Memory B cell (primary cell): ENCODE results near the gene RSPO3.

ENCODE experiments used
- ATAC-seq: fragments of 150-1000 bp; cut with Tn5 transposase; 2 replicates; pipeline ENCODE4 v1.10.0; 2021; ENCODE audit warnings: low read depth, mild to moderate bottlenecking, moderate library complexity
- DNase-seq, 2 donors: peaks; one replicate each; pipeline ENCODE4 v3.0.0; 2022; ENCODE audit warnings: low spot score in 2 of 2
- H3K27ac Mint-ChIP-seq: one replicate; pipeline ENCODE4 v1.8.0; 2022; ENCODE audit warnings: mild to moderate bottlenecking, moderate library complexity, mixed read lengths
- H3K27me3 Mint-ChIP-seq: one replicate; pipeline ENCODE4 v1.8.0; 2022; ENCODE audit warnings: mixed read lengths
- H3K36me3 Mint-ChIP-seq: one replicate; pipeline ENCODE4 v1.8.0; 2022; ENCODE audit warnings: mild to moderate bottlenecking, mixed read lengths
- H3K4me1 Mint-ChIP-seq: one replicate; pipeline ENCODE4 v1.8.0; 2022; ENCODE audit warnings: mixed read lengths
- H3K4me3 Mint-ChIP-seq: one replicate; pipeline ENCODE4 v1.8.0; 2022; ENCODE audit warnings: mild to moderate bottlenecking, moderate library complexity, mixed read lengths
- H3K9me3 Mint-ChIP-seq: one replicate; pipeline ENCODE4 v1.8.0; 2022; ENCODE audit warnings: mixed read lengths

RSPO3 gene

DNA sequence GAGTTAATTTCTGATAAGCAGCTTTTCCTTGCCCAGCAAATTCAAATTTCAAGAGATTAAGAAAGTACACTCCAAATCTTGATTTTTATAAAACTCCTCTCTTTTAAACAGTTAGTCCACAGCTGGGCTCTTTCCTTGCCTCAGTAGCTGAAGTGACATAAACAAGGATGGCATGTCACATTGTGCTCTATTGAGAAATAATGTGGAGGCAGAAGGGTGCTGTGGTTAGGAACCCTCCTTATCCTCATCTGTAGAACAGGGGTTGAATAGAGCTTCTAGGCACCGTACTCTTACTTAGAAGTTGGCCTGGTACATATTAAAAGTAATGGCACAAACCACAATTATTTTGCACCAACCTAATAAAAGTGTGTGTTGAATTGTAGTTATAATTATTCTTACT is 70.3 kb downstream of the RSPO3 start:
- Mint-ChIP-seq H3K27ac (no peak overlapping the region), H3K4me1 (no peaks in the 10 kb centered on the region), H3K9me3 (no peaks in the 10 kb centered on the region), H3K4me3 (no peak overlapping the region), H3K27me3 (peaks cover 2% of the 10 kb centered on the region), H3K36me3 (no peaks in the 10 kb centered on the region)
- ATAC-seq (no peak), DNase-seq (no peak)

DNA sequence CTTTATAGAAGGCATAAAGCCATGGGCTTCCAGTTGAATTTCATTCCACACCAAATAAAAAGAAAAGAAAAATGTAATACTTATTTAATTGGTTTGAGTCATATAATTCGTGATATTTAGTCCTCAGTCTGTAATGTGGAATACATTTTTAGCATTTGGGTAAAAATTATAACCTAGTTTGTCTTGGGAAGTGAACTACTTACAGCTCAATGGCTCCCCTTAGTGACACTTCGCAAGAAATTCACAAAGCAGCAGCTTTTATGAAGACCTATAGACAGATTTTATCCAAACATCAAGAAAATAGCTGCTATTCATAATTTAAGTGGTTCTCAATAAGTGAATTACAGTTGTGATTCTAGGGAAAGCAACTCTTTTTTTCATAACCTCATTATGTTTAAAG is 72.1 kb downstream of the RSPO3 start:
- DNase-seq (no peak), ATAC-seq (no peak)
- Mint-ChIP-seq H3K9me3 (no peaks in the 10 kb centered on the region), H3K4me1 (no peaks in the 10 kb centered on the region), H3K36me3 (no peaks in the 10 kb centered on the region), H3K27me3 (peaks cover 2% of the 10 kb centered on the region), H3K4me3 (no peak overlapping the region), H3K27ac (no peak overlapping the region)

DNA sequence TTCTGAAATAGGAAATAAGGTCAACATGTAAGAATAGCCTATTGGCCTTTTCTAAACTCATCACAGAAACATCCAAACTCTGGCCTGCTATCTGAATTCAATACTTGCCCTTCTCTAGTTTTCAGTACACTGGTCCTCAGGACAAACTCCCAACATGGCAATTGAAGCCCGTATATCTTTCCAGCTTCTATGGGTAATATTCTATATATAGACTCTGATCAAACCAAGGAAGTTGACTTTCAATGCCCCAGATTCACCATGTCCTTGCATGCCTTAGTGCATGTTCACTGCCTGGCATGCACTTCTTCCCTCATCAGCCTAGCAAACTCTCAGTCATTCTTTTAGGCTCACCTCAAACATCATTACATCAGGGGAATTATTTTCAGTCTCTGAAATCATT is 73.2 kb downstream of the RSPO3 start:
- no peaks in the 10 kb centered on the region for H3K4me1 Mint-ChIP-seq
- ATAC-seq (no peak), DNase-seq (no peak)
- H3K9me3 Mint-ChIP-seq = no peaks in the 10 kb centered on the region
- no peak overlapping the region for H3K27ac Mint-ChIP-seq
- no peaks in the 10 kb centered on the region for H3K36me3 Mint-ChIP-seq
- peaks cover 2% of the 10 kb centered on the region for H3K27me3 Mint-ChIP-seq
- no peak overlapping the region for H3K4me3 Mint-ChIP-seq

DNA sequence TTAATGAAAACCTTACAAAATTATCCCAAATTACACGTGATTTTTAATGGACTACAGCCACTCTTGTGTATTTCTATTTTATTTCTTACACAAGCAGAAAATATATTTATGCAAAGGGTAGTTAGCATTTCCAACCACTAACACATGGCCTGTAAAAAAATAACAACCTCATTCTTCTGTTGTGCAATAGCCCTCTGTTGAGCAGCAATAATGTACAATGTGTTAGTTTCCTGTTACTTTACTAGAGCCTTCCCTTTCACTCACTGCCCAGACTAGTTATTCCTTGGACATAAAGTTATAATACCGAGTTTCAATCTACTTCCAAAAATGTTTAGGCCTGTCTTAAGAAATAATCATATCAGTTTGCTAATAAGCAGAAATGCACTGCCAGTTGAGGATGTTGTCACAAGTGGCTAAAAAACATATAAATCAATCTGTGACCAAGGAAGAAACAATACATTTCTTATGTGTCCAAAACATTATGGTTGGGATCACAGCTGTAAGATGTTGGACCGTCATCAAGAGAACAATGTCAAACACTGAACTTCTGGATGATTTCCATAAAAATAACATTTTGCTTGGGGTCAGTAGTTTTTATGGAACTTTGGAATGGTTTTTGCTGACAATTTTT is 74.6 kb downstream of the RSPO3 start:
- Mint-ChIP-seq H3K27me3 (peaks cover 5% of the 10 kb centered on the region), H3K27ac (no peak overlapping the region), H3K36me3 (no peaks in the 10 kb centered on the region), H3K4me3 (no peak overlapping the region), H3K9me3 (no peaks in the 10 kb centered on the region), H3K4me1 (no peaks in the 10 kb centered on the region)
- DNase-seq (no peak), ATAC-seq (no peak)

DNA sequence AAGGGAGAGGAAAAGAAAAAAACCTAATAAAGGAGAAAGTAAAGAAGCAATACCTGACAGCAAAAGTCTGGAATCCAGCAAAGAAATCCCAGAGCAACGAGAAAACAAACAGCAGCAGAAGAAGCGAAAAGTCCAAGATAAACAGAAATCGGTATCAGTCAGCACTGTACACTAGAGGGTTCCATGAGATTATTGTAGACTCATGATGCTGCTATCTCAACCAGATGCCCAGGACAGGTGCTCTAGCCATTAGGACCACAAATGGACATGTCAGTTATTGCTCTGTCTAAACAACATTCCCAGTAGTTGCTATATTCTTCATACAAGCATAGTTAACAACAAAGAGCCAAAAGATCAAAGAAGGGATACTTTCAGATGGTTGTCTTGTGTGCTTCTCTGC is 77.4 kb downstream of the RSPO3 start:
- no peaks in the 10 kb centered on the region for H3K4me1 Mint-ChIP-seq
- H3K36me3 Mint-ChIP-seq = no peaks in the 10 kb centered on the region
- H3K9me3 Mint-ChIP-seq = no peaks in the 10 kb centered on the region
- no peak overlapping the region for H3K27ac Mint-ChIP-seq
- H3K4me3 Mint-ChIP-seq = no peak overlapping the region
- DNase-seq (no peak), ATAC-seq (no peak)
- H3K27me3 Mint-ChIP-seq = peaks cover 7% of the 10 kb centered on the region

DNA sequence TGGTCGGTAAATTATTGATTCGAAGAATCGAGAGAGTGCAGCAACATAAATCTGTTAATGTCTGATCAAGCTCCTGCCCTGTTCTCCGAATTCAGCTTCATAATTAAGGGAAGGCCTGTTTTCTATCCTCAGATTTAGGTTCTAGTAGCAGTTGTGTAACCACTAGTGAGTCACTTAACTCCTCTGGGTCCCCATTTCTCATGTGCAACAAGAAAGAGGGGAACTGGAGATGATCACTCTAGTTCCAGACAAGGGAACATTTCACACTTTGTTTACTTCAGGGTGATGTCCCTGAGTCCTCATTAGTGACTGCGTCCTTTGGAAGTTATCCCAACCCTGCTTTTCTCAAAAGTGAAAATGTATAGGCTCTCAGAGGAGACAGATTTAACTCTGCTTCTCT is 80.1 kb downstream of the RSPO3 start:
- ATAC-seq (no peak), DNase-seq (no peak)
- Mint-ChIP-seq H3K27ac (no peak overlapping the region), H3K4me3 (no peak overlapping the region), H3K9me3 (no peaks in the 10 kb centered on the region), H3K36me3 (no peaks in the 10 kb centered on the region), H3K4me1 (no peaks in the 10 kb centered on the region), H3K27me3 (peaks cover 5% of the 10 kb centered on the region)

DNA sequence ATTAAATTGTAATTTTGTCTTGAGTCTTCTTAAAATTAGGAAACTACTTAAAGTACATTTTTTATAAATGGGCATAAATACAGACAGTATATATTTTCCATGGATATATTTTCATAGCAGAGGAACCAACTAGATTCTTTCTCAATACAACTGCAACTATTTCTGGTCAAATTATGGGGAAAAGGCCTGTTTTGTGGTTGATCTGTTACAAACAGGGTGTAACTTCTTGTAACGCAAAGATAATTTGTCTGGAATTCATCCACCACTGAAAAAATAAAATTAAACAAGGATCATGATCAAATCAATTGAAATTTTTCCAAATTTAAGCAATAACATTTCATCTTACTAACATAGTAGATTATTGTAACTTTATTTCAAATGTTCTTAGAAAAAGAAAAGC is 81.0 kb downstream of the RSPO3 start:
- DNase-seq (no peak), ATAC-seq (no peak)
- H3K36me3 Mint-ChIP-seq = no peaks in the 10 kb centered on the region
- no peaks in the 10 kb centered on the region for H3K9me3 Mint-ChIP-seq
- H3K27ac Mint-ChIP-seq = no peak overlapping the region
- H3K4me1 Mint-ChIP-seq = no peaks in the 10 kb centered on the region
- peaks cover 6% of the 10 kb centered on the region for H3K27me3 Mint-ChIP-seq
- H3K4me3 Mint-ChIP-seq = no peak overlapping the region

DNA sequence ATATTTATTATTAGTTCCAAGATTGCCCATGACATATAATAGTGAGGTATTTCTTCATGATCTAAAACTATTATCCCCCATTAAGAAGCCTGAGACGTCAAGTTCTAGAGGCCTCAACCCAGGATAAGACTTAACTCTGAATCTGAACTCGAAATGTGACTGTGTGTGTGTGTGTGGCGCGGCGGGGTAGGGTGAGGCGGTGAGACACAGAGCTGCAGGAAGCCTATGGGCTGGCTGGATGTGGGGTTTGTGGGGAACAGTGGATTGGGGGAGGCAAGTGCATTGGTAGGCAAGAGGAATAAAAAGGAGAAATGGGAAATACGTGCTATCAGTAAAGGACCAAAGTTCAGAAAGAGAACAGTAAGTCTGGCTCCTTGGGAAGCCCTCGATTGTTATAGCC is 81.6 kb downstream of the RSPO3 start:
- Mint-ChIP-seq H3K9me3 (no peaks in the 10 kb centered on the region), H3K27me3 (peaks cover 6% of the 10 kb centered on the region), H3K4me3 (no peak overlapping the region), H3K36me3 (no peaks in the 10 kb centered on the region), H3K27ac (no peak overlapping the region), H3K4me1 (no peaks in the 10 kb centered on the region)
- DNase-seq (no peak), ATAC-seq (no peak)

DNA sequence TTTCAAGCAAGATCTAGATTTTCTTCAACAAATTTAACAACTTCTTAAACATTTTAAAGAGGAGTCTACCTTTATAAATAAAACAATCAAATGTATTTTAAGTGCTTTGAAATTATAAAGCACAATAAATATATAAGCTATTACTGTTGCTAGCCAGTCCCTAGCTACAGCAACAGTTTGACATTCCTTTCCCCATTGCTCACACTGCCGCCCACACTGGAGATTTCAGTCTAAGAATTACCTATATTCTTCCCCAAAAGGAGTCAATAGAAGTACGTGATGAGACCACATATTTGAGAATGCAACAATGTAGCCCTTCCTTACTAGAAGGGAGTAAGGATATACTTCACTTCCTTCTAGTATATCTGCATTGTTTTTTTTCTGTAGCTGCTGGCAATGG is 82.8 kb downstream of the RSPO3 start:
- H3K36me3 Mint-ChIP-seq = no peaks in the 10 kb centered on the region
- H3K9me3 Mint-ChIP-seq = no peaks in the 10 kb centered on the region
- H3K4me3 Mint-ChIP-seq = no peak overlapping the region
- peaks cover 6% of the 10 kb centered on the region for H3K27me3 Mint-ChIP-seq
- H3K27ac Mint-ChIP-seq = no peak overlapping the region
- ATAC-seq = no peak
- H3K4me1 Mint-ChIP-seq = no peaks in the 10 kb centered on the region
- DNase-seq = no peak

DNA sequence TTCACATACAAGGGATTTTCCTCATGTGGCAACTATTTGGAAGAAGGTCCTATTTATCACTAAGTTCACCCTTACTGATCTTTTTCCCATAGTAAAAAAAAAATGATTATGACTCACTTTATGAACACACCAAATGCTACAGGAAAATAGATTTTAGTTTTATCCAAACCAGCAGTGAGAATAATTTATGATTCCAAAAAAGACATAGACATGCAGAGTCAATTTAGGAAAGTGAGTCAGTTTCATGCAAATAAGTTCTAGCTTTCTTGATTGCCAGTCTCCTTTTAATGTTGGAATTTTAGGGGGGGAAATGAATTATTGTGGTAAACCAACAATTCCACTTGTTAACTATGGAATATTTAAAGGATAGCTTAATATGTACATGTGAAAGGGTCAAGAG is 84.2 kb downstream of the RSPO3 start:
- Mint-ChIP-seq H3K4me3 (no peak overlapping the region), H3K4me1 (no peaks in the 10 kb centered on the region), H3K36me3 (no peaks in the 10 kb centered on the region), H3K27me3 (peaks cover 4% of the 10 kb centered on the region), H3K9me3 (no peaks in the 10 kb centered on the region), H3K27ac (no peak overlapping the region)
- ATAC-seq (no peak), DNase-seq (no peak)

DNA sequence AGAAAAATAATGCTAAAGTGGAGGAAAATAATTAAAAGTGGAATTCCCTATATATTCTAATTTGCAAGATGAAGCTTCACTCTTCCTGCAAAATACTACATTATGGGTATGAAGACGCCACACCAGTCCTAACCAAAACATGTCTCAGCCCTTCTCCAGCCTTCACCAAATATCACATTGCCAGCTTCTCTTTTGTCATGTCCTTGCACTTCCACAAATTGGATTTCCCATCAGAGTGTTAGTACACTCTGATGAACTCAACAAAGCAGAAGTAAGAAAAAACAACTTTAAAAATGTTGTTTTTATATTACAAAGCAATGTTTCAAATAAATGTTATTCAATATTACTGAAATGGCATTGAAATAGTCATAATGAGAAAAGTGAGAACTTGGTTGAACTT is 85.8 kb downstream of the RSPO3 start:
- H3K4me1 Mint-ChIP-seq = no peaks in the 10 kb centered on the region
- no peak overlapping the region for H3K4me3 Mint-ChIP-seq
- no peak overlapping the region for H3K27ac Mint-ChIP-seq
- ATAC-seq = no peak
- peaks cover 4% of the 10 kb centered on the region for H3K27me3 Mint-ChIP-seq
- no peaks in the 10 kb centered on the region for H3K36me3 Mint-ChIP-seq
- no peaks in the 10 kb centered on the region for H3K9me3 Mint-ChIP-seq
- no peak for DNase-seq

DNA sequence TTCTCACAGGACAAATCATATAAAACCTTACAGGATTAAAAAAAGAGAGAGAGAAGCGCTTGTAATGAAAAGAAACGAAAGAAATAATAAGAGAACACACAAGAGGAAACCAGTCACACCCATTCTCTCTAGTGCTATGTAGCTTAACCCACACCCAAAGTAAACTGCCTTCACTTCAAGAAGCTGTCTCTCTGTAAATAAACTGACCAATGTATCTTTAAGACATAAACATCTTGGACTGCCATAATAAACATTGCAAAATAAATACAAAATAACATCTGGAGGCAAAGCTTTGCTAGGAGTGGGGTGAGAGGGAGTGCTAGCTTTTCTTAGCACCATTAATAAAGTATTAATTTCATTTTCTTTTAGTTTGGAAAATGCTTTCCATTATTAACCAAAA is 86.6 kb downstream of the RSPO3 start:
- ATAC-seq = no peak
- Mint-ChIP-seq H3K9me3 (no peaks in the 10 kb centered on the region), H3K4me1 (no peaks in the 10 kb centered on the region), H3K27me3 (peaks cover 3% of the 10 kb centered on the region), H3K36me3 (no peaks in the 10 kb centered on the region), H3K27ac (no peak overlapping the region), H3K4me3 (no peak overlapping the region)
- no peak for DNase-seq

DNA sequence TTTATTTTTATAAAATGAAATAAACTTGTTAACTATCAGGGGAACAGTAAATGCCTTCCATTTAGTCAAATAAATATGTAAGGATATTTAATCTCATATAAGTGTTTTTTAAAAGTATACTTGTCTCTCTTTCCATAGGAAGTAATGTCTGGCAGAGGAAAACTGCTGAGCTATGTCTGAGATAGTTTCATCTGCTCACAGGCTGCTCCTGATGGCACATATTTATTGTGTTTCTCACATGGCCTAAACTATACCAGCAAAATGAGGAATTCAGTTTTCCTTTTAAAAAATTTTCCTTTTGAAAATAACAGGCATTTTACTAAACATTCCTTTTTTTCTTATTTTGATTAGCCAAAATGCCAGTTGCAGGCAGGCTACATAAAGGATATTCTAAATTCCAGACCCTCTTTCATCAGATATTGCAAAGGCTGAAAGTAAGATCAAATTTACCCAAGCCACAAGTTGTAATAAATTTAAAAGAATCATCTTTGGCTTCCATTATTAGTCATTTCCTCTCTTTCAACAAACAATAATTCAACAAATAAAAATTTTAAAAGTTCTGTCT is 88.1 kb downstream of the RSPO3 start:
- no peaks in the 10 kb centered on the region for H3K36me3 Mint-ChIP-seq
- DNase-seq (no peak), ATAC-seq (no peak)
- no peak overlapping the region for H3K4me3 Mint-ChIP-seq
- peaks cover 3% of the 10 kb centered on the region for H3K27me3 Mint-ChIP-seq
- no peak overlapping the region for H3K27ac Mint-ChIP-seq
- H3K4me1 Mint-ChIP-seq = no peaks in the 10 kb centered on the region
- H3K9me3 Mint-ChIP-seq = no peaks in the 10 kb centered on the region

DNA sequence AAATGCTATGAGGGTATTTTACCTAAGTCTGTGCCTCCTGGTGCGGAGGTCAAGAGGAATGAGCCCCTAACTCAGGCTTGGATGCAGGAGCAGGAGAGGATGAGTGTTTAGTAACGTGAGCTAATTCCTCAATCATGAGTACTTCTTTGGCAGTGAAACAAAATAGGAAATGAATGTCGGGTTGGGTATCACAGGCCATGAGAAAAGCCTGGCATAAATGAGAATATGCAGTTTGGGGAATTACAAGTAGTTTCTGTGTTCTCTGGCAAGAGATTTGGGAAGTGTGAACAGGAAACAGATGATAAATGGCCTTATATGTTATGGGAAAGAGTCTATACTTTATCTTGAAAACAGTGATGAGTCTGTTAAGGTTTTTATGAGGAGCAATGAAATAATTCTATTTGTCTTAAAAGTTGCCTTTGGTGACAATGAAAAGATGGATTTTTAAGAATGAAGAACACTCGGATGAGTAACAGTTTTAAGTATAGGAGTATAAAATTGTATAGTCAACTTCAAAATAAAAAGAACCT is 89.2 kb downstream of the RSPO3 start:
- Mint-ChIP-seq H3K4me3 (no peak overlapping the region), H3K36me3 (no peaks in the 10 kb centered on the region), H3K27ac (no peak overlapping the region), H3K4me1 (no peaks in the 10 kb centered on the region), H3K9me3 (no peaks in the 10 kb centered on the region), H3K27me3 (peaks cover 10% of the 10 kb centered on the region)
- DNase-seq = no peak
- no peak for ATAC-seq

DNA sequence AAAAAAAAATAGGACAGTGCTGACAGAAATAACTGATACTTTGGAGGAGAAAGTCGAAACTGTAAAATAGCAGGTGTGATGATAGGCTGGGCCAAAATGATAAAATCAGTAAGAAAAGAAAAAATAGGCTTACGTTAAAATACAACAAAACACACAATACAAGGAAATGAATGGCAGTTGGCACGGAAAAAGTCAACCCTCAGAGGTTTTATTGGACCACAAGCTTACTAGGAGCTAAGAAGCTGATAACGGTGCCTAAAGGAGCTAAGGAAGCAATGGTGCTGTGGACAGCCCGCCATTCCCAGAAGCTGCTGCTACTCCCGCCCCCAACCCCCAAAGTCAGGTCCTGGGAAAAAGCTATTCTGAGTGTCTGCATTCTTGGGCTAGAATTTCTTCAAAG is 92.3 kb downstream of the RSPO3 start:
- Mint-ChIP-seq H3K9me3 (no peaks in the 10 kb centered on the region), H3K4me1 (no peaks in the 10 kb centered on the region)
- DNase-seq = no peak

More for the DNA sequence above, 92.3 kb downstream of the RSPO3 start:
- Mint-ChIP-seq H3K36me3 (no peaks in the 10 kb centered on the region), H3K4me3 (no peak overlapping the region), H3K27ac (no peak overlapping the region), H3K27me3 (peaks cover 8% of the 10 kb centered on the region)
- ATAC-seq = no peak
